Right hindlimb (tissue), 1 donor: Measurements from ENCODE around the gene LRCH4.

Experiments
- DNase-seq: peaks from one replicate; pipeline ENCODE4 v3.0.0-alpha.2; 2018

Gene LRCH4

GRCh38 chr7:100604976-100605911, 19.3 kb upstream of the LRCH4 start:
- DNase-seq = peak; percentile 39

GRCh38 chr7:100604028-100604975, 18.4 kb upstream of the LRCH4 start:
- DNase-seq = peak; percentile 85

GRCh38 chr7:100603726-100604027, 17.7 kb upstream of the LRCH4 start:
- peak; percentile 50 for DNase-seq

- DNase-seq = peak; percentile 95
Measured at GRCh38 chr7:100602889-100603725, 17.2 kb upstream of the LRCH4 start.

- no peak for DNase-seq
Measured at GRCh38 chr7:100600730-100601038, 14.8 kb upstream of the LRCH4 start.

- no peak for DNase-seq
Measured at GRCh38 chr7:100599911-100600729, 14.2 kb upstream of the LRCH4 start.

GRCh38 chr7:100598425-100598824, 12.5 kb upstream of the LRCH4 start:
- DNase-seq = no peak

- no peak for DNase-seq
Measured at GRCh38 chr7:100595188-100595587, 9.3 kb upstream of the LRCH4 start.

- DNase-seq = no peak
Measured at GRCh38 chr7:100591596-100591995, 5.7 kb upstream of the LRCH4 start.

GRCh38 chr7:100590077-100590737, 4.3 kb upstream of the LRCH4 start:
- peak; percentile 68 for DNase-seq

GRCh38 chr7:100589341-100589947, 3.5 kb upstream of the LRCH4 start:
- DNase-seq = no peak

- no peak for DNase-seq
Measured at GRCh38 chr7:100588438-100588837, 2.5 kb upstream of the LRCH4 start.

- peak; percentile 100 for DNase-seq
Measured at GRCh38 chr7:100586266-100587025, 517 bp upstream of the LRCH4 start, which contains the start of gene FBXO24. Gene FBXO24 (plus strand): TSS chr7:100586328. CDS start chr7:100586626, 298 bp downstream.

- DNase-seq = no peak
Measured at GRCh38 chr7:100584683-100585510, 1.0 kb downstream of the LRCH4 start.

- DNase-seq = no peak
Measured at GRCh38 chr7:100584054-100584682, 1.8 kb downstream of the LRCH4 start.

- DNase-seq = no peak
Measured at GRCh38 chr7:100583132-100584053, 2.5 kb downstream of the LRCH4 start.

- DNase-seq = no peak
Measured at GRCh38 chr7:100582650-100583049, 3.3 kb downstream of the LRCH4 start.
